Embryonic facial prominence (tissue), 1 donor: Measurements from ENCODE around the gene NFATC2IP.
"Not testable (repeated sequence)": the region's sequence is repeated elsewhere in the genome, so short reads cannot be mapped to it uniquely, and the experiment has no call there.

Experiments used
- DNase-seq: peaks from one replicate; pipeline ENCODE4 v3.0.0-alpha.2; 2016; ENCODE audit errors: extremely low spot score

Gene NFATC2IP

GRCh38 chr16:28974007-28974436 lies 23.3 kb downstream of the NFATC2IP start:
- no peak for DNase-seq

- peak; percentile 95 for DNase-seq
Observed at GRCh38 chr16:28974437-28975157, 23.9 kb downstream of the NFATC2IP start, which contains the start of gene SPNS1. TSS of gene SPNS1 (plus strand) at chr16:28974778. CDS start at chr16:28975152, 374 bp downstream.

- DNase-seq = no peak
Observed at GRCh38 chr16:28975158-28975599, 24.4 kb downstream of the NFATC2IP start.

GRCh38 chr16:28977703-28978662 lies 27.2 kb downstream of the NFATC2IP start:
- no peak for DNase-seq

- DNase-seq = not testable (repeated sequence)
Observed at GRCh38 chr16:28980330-28980729, 29.6 kb downstream of the NFATC2IP start.

- DNase-seq = no peak
Observed at GRCh38 chr16:28980929-28981328, 30.2 kb downstream of the NFATC2IP start.

- DNase-seq = no peak
Observed at GRCh38 chr16:28981517-28981916, 30.8 kb downstream of the NFATC2IP start.

- no peak for DNase-seq
Observed at GRCh38 chr16:28982418-28982817, 31.7 kb downstream of the NFATC2IP start.

- no peak for DNase-seq
Observed at GRCh38 chr16:28982949-28983348, 32.2 kb downstream of the NFATC2IP start.

GRCh38 chr16:28983644-28984043 lies 32.9 kb downstream of the NFATC2IP start:
- DNase-seq = no peak

- DNase-seq = no peak
Observed at GRCh38 chr16:28984091-28984490, 33.4 kb downstream of the NFATC2IP start.

- DNase-seq = no peak
Observed at GRCh38 chr16:28984619-28985135, 33.9 kb downstream of the NFATC2IP start, which contains the start of gene LAT. TSS of gene LAT (plus strand) at chr16:28985052. CDS start at chr16:28985418, 366 bp downstream.

GRCh38 chr16:28985211-28986041 lies 34.7 kb downstream of the NFATC2IP start:
- no peak for DNase-seq

GRCh38 chr16:28986046-28986445 lies 35.3 kb downstream of the NFATC2IP start:
- no peak for DNase-seq

GRCh38 chr16:28986492-28986891 lies 35.8 kb downstream of the NFATC2IP start:
- no peak for DNase-seq

- DNase-seq = no peak
Observed at GRCh38 chr16:28987170-28987853, 36.6 kb downstream of the NFATC2IP start.

- no peak for DNase-seq
Observed at GRCh38 chr16:28989363-28989762, 38.6 kb downstream of the NFATC2IP start.

GRCh38 chr16:28990375-28991040 lies 39.8 kb downstream of the NFATC2IP start:
- DNase-seq = no peak

GRCh38 chr16:28991687-28992086 lies 41.0 kb downstream of the NFATC2IP start:
- no peak for DNase-seq

GRCh38 chr16:28992496-28992895 lies 41.8 kb downstream of the NFATC2IP start:
- DNase-seq = no peak
